Measurements from ENCODE around the gene RTTN. TPM values are rescaled to one million over a fixed set of nuclear protein-coding genes. Genes with fewer than 3 reads are reported as not detected.
"Not testable (repeated sequence)": the region's sequence is repeated elsewhere in the genome, so short reads cannot be mapped to it uniquely, and the experiment has no call there.

RTTN gene
- total RNA-seq, 1 experiment from 2014 or later = 16.9 TPM

- ChIA-PET POLR2A (no interaction called here), CTCF (no interaction called here)
- H3K4me1 ChIP-seq (ENCODE audit: control insufficient read depth, insufficient read depth, low read length) = peaks cover 9% of the 10 kb centered on the region; the same call in 1 of the 2 replicates
- DNase-seq (ENCODE audit: low read depth, low spot score) (no peak), ATAC-seq (peak; percentile 74)
- H3K36me3 ChIP-seq (ENCODE audit: control insufficient read depth, insufficient read depth, low read length) = no peaks in the 10 kb centered on the region
- H3K9me3 ChIP-seq (ENCODE audit: control insufficient read depth, insufficient read depth, low read depth, low read length) = no peaks in the 10 kb centered on the region
- H3K27me3 ChIP-seq (ENCODE audit: control insufficient read depth, insufficient read depth, low read length) = no peaks in the 10 kb centered on the region
- TF ChIP-seq POLR2AphosphoS5 (IDR thresholded peaks at IDR 0.05; ENCODE audit: low read depth, low read length) (no peak), TCF7L2 (IDR thresholded peaks at IDR 0.05; ENCODE audit: low read depth, low read length) (no peak), CTCF (IDR thresholded peaks at IDR 0.05) (no peak), REST (IDR thresholded peaks at IDR 0.05; ENCODE audit: insufficient read depth in 1 of 2, low read depth in 2 of 2, low read length in 1 of 2) (no peak), SIN3A (IDR thresholded peaks at IDR 0.05; ENCODE audit: borderline replicate concordance, insufficient read depth, low read depth, low read length) (no peak)
- in situ Hi-C loops (cut with HindIII; ENCODE audit: low pct_unique_long_range_greater_than_20kb, low sequenced_read_pairs) = no loop called here
- BruUV-seq (replicated peaks) = no TSS peak
- H3K27ac ChIP-seq (ENCODE audit: low read length) = peak overlapping the region; percentile 67
- intact Hi-C loops (cut with micrococcal nuclease; ENCODE audit: unreplicated experiment) = no loop called here
- H3K4me3 ChIP-seq (ENCODE audit: low read depth in 2 of 2, low read length in 2 of 2) = peak overlapping the region; percentile 7 to 35; a peak in 3 of 4 replicates
These were observed 37.8 kb upstream of the RTTN start for GRCh38 chr18:70243131-70243929.

- H3K27me3 ChIP-seq (ENCODE audit: control insufficient read depth, insufficient read depth, low read length); POLR2A ChIA-PET; H3K4me3 ChIP-seq (ENCODE audit: low read depth in 2 of 2, low read length in 2 of 2); H3K4me1 ChIP-seq (ENCODE audit: control insufficient read depth, insufficient read depth, low read length); H3K9me3 ChIP-seq (ENCODE audit: control insufficient read depth, insufficient read depth, low read depth, low read length); H3K36me3 ChIP-seq (ENCODE audit: control insufficient read depth, insufficient read depth, low read length); in situ Hi-C loops (cut with HindIII; ENCODE audit: low pct_unique_long_range_greater_than_20kb, low sequenced_read_pairs); ATAC-seq; DNase-seq (ENCODE audit: low read depth, low spot score); CTCF ChIA-PET; H3K27ac ChIP-seq (ENCODE audit: low read length); BruUV-seq (replicated peaks); intact Hi-C loops (cut with micrococcal nuclease; ENCODE audit: unreplicated experiment): not testable (repeated sequence)
These were observed 31.4 kb upstream of the RTTN start for GRCh38 chr18:70236921-70237320.

- ChIA-PET POLR2A (no interaction called here), CTCF (no interaction called here)
- Histone ChIP-seq H3K36me3 (ENCODE audit: control insufficient read depth, insufficient read depth, low read length) (no peaks in the 10 kb centered on the region), H3K9me3 (ENCODE audit: control insufficient read depth, insufficient read depth, low read depth, low read length) (no peaks in the 10 kb centered on the region), H3K27ac (ENCODE audit: low read length) (peak overlapping the region; percentile 46; the same call in 1 of the 2 replicates), H3K4me1 (ENCODE audit: control insufficient read depth, insufficient read depth, low read length) (peaks cover 4% of the 10 kb centered on the region), H3K4me3 (ENCODE audit: low read depth in 2 of 2, low read length in 2 of 2) (no peak overlapping the region), H3K27me3 (ENCODE audit: control insufficient read depth, insufficient read depth, low read length) (no peaks in the 10 kb centered on the region)
- ATAC-seq (no peak), DNase-seq (ENCODE audit: low read depth, low spot score) (no peak)
- intact Hi-C loops (cut with micrococcal nuclease; ENCODE audit: unreplicated experiment) (no loop called here), in situ Hi-C loops (cut with HindIII; ENCODE audit: low pct_unique_long_range_greater_than_20kb, low sequenced_read_pairs) (no loop called here)
- TF ChIP-seq TCF7L2 (IDR thresholded peaks at IDR 0.05; ENCODE audit: low read depth, low read length) = no peak
- no peak for TF ChIP-seq CTCF (IDR thresholded peaks at IDR 0.05)
- no peak for TF ChIP-seq POLR2AphosphoS5 (IDR thresholded peaks at IDR 0.05; ENCODE audit: low read depth, low read length)
- no peak for TF ChIP-seq SIN3A (IDR thresholded peaks at IDR 0.05; ENCODE audit: borderline replicate concordance, insufficient read depth, low read depth, low read length)
- TF ChIP-seq REST (IDR thresholded peaks at IDR 0.05; ENCODE audit: insufficient read depth in 1 of 2, low read depth in 2 of 2, low read length in 1 of 2) = no peak
- no TSS peak for BruUV-seq (replicated peaks)
These were observed 30.0 kb upstream of the RTTN start for GRCh38 chr18:70235478-70235877.
